ENCODE data around the gene CALY.
A peak's percentile ranks its signal among the peaks of the same experiment; 100 is the strongest.

The CALY gene

DNA sequence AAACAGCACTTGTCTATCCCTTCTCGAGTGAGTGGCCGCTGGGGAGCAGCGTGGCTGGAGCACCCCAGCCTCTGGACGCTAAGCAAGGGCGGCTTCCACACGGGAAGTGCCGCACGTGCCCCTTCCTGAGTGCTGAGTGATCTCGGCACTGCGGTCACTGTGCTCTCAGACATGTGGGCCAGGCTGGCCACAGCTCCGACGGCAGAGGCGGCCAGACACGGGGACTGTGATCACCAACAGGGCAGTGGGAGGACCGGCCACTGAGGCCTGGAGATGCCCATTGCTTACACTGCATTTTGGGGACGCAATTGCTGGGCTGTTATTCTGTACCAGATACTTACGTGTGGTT, 29.4 kb upstream of the CALY start:
- no peak for DNase-seq

DNA sequence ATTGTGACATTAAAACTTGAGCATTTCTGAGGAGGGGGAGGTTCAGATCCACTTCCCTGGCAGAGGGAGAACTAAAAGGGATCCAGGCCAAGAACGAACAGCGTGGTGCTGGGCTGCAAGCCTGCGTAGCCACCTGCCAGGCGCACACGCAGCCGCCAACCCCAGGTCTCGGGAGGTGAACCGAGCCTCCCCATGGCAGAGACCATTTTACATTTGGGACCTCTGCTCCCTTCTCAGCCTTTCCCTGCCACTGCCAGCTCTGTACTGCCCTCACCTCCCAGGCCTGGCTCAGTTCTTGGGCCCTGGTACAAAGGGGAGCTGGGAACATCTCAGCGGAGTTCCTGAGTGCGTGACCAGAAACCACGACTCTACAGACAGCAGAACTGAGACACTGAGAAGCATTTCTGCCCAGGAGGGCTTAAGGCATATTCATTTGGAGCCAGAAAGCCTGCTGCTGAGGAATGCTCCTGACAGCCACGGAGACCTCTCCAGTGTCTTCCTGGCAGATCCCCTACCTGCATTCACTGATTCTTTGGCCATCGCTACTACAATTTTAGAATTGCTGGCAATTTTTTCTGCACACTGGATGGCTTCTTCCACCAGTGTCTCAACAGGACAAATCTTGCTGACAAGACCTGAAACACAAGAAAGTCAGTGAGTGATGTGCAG, 28.9 kb upstream of the CALY start:
- DNase-seq, result no peak

DNA sequence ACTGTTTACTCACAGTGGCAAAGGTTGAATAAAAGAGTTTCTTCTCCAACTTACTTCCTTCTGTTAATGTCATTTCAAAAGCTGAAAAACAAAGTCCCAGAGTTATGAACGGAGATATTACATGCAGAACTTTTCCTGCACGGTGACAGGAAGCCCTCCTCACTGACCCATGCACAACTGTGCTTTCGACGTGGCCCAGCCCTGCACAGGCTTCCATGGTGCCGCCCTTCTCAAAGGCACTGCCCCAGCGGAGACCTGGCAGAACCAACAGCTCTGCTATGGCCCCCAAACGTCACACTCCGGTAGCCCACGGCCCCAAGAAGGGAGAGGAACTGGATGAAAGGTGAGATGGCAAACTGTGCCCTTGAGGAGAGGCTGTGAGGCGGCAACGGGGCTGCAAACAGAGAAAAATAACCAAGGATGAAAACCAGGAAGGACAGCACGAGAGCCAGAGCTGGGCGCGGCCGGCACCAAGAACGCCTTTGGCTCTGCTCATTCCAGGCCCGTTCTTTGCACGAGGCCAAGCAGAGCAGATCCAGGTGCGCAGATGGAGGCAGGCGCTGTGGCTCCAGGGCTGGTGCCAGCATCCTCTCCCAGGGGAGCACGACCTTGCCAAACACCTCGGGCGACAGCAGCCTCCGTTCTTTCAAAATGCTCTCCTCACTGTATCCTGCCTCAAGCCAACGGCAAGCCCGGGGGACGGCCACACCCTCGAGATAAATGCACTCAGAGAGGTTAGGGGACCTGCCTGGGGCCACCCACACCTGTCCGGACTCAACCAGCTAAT, 28.1 kb upstream of the CALY start:
- no peak for DNase-seq

DNA sequence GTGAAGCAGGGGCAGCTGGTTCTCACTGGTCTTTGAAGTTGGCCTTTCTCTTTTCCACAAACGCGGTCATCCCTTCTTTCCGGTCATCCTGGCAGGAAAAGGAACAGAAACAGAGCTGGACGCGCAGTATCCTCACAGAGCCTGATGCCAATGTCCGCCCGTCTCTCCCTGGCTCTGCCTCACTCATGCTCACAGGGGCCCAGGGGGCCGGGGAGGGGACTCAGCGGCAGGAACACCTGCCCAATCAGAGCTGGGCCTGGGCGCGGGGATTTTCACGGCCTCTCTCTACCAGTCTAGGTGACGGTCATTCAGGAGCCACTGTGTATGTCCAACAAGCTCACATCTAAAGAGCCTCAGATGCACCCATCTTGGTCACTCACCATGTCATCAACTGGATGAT, 26.1 kb upstream of the CALY start:
- DNase-seq, result no peak

DNA sequence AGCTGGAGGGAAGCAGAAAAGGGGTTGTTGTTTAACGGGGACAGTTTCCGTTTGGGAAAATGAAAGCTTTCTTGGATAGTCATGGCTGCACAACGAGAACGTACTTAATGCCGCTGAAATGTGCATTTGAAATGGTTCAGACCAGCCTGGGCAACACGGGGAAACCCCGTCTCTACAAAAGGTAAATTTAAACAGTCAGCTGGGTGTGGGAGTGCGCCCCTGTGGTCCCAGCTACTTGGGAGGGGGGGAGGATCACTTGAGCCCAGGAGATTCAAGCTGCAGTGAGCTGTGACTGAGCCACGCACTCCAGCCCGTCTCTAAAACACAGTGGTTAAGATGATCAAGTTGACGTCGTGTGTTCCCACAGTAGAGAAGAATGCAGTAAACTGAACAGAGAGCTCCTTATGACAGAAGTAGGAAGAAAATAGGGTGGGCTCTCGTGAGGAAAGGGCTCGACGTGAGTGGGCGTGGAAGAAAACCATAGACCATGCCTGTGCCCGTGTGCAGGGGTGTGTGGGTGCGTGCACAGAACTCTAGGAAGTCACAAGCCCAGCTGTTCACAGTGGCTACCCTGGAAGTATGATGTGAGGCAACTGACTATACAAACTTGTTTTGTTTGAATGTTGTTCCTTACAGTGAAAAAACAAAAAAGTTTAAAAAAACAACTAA, 25.2 kb upstream of the CALY start:
- no peak for DNase-seq

DNA sequence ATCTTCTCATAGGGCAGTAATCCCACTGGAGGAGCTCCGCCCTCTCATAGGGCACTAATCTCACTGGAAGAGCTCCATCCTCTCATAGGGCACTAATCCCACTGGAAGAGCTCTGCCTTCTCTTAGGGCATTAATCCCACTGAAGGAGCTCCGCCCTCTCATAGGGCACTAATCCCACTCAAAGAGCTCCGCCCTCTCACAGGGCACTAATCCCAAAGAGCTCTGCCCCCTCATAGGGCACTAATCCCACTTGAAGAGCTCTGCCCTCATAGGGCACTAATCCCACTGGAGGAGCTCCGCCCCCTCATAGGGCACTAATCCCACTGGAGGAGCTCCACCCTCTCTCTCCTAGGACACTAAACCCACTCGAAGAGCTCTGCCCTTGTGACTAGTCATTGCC, 24.5 kb upstream of the CALY start:
- DNase-seq, result no peak

DNA sequence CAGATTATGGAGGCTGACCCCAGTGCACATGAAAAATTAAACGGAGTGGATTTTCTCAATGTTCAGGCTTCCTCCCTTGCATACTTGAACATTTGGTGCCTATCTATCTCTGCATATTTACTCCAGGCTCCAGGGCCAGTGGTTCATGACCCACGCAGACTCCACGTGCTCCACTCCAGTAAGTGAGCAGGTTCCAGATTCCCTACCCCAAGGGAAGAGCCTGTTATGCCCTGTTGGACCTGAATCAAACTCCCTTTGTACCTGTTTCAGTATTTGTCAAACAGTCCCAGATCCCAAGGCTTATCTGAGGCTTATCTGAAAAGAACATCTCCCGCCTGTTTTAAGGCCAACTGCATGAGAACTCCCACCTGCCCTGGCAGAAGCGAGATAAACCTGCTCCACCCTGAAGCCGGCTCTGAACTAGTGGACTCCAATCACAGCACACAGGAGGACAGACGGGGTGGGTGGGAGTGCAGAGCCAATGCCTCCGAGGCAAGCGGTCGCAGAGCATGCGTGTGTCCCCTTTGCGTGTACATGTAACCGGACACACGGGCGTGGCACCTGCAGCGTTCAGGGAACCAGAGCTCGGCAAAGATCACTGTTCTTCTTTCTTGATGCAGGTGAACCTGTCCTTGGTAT, 23.4 kb upstream of the CALY start:
- no peak for DNase-seq

DNA sequence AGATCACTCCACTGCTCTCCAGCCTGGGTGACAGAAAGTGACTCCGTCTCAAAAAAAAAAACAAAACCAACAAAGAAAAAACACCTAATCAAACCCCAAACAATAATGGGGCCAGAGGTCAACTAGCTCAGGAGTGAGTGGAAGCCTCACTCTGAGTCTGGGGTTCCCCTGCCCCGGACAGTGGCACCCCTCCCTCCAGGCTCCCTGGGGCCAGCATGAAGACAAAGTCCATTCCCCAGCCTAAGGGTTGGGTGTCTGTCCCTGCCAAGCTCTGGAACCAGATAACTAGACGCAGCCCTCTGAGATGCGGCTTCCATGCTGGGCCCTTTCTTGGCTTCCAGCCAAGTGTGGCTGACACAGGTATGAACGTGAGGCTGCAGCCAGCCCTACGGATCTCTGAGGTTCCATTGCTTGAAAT, 22.9 kb upstream of the CALY start:
- peak in 2 of 5 experiments; percentile 24 to 25 for DNase-seq

DNA sequence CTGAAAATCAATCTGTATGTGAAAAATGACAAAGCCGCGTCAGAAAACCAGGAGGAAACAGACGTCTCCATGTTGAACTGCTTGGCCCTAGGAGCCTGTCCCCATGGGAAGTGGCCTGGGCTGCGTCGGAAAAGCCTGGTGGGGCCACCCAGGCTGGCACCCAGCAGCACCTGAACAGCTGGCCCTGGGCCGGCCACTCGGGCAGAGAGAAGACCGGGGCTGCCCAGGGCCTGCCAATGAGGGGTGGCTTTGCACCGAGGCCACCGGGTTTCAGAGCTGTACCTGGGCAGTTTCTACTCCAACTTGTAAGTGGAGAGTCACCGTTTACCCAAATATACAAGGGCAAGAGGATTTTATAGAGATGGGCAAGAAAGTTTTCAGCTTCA, 22.2 kb upstream of the CALY start:
- DNase-seq, result no peak

DNA sequence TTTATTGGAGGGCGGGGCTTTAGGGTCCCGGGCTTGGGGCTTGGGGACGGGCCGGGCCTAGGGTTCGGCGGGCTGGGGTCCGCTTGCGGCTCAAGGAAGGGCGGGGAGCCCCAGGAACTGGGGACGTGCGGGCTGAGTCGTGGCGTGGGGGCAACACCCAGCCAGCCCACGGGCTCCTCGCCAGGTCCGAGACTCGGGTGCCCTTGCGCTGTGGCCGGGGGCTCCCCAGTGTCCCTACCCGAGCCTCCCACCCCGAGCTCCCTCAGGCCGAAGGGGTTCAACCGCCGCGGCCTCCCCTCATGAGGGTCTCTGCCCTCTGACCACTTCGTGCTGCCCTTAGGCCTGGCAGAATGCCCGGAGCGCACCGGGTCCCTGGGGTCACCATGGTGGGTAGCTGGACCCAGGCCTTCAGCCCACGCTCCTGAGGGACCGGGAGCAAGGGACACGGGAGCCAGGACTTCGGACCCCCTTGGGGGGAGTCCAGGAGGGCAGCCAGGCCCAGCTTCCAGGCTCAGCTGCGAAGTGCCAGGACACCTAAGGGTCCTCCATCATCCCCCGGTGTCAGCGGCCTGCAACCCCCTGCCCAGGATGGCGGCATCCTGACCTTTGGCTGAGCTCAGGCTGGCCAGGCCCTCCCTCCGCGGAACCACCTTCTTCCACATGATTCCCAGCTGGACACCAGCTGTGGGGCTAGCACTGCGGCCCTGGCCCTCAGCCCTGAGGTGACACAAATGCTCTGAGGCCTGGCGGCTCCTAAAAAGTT, 21.6 kb upstream of the CALY start:
- no peak for DNase-seq

DNA sequence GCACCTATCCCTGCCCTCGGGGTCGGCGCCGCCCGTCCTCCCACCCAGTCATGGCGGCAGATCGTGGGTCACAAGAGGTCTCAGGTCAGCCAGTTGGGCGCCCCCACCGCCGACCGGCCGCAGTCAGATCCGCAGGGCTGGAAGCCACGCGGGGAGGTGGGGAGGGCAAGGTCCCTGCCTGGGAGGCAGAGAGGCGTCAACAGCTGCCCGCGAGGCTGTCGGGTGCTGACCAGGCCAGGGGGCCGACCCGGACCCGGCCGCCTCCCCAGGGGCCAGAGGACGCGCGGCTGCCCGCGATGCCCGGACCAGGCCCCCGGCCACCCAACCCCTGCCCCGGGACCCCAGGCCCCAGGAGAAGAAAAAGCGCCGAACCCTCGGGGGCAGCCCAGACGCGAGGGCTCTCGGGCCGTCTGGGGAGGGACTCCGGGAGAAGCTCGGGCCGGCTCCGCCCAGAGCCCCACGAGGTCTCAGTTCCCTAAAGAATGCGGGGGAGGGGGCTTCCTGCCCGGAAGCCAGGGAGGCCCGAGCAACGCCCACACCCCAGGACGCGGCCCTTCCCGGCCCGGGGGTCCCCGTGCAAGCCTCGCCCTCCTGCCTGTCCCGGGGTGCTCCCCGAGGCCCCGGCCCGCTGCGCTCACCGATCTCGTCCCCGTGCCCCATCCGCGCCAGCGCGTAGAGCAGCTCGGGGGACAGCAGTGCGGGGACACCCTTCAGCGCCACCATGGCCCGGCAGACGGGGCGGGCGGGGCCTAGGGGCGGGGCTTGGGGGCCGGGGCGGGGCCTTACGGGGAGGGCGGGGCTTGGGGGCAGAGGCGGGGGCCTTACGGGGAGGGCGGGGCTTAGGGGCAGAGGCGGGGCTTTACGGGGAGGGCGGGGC, 20.8 kb upstream of the CALY start, which contains the start of gene FUOM:
Gene FUOM, minus strand, starts transcription at position 735 of the 877 bp plus-strand sequence. Its CDS starts 12 bp downstream, at position 723.
- DNase-seq, result peak; percentile 52 to 72 (median 62)

DNA sequence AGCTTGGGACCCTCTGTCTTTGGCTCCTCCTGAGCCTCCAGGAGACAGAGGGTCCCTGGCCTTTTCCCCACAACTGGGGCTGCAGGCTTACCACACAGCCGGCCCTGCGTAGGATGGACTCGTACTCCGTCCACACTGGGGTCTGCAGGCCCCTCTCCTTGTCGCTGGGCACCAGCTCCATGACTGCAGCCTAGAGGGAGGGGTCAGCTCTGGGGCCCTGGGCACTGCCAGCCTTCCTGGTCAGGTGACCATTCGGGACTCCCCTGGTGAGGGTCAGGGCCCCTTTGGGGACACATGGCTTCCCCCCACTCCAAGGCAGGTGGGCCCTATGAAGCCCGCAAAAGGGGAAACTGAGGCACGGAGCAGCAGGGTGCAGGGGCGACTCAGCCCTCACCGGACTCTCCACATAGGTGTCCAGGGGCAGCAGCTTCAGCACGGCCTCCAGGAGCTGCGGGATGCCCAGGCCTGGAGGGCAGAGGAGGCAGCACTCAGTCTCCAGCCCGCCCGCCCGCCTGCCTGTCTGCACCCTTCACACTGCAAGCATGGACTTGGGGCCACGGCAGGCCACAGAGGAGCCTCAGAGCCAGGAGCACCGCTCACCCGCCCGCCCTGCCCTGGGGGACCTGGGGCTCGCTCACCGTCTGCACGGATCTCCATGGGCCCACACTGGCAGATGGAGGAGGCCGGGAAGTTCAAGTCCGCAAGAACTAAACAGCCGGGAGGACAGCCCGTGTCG, 20.0 kb upstream of the CALY start:
- no peak for DNase-seq

DNA sequence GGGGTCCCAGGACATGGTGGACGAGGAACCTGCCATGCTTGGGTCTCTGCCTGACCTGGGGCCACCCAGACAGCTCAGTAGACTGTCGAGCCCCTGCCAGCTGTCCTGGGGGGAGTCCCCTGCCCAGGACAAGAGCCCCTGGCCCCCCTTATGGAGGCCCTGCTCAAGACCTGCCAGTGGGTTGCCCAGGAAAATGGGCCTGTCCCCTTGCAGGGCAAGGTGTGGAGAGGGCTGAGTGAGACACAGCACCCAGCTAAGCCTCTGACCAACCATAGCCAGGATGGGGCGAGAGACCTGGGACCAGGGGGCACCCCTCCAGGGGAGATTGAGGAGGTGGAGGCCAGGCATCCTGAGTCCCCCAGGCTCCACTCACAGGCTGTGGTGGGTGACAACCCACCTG, 19.3 kb upstream of the CALY start:
- DNase-seq, result no peak

DNA sequence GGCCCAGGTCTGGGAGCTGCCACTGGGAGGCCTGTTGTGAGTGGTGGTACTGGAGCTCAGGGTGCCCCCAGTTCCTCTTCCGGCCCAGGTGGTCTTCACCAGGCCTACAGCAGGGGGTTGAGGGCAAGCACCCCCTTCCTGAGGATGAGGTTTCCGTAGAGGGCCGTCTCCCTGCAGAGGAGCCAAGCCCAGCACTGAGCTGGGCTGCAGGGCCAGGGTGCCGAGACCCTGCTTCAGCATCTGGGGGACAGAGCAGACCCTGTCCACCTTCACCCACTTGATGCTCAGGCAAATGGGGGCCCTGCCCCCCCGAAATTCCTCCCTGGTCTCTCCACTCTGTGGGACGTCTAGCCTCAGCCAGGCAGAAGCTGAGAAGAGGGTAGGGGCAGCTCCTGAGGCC, 18.6 kb upstream of the CALY start:
- DNase-seq, result no peak

DNA sequence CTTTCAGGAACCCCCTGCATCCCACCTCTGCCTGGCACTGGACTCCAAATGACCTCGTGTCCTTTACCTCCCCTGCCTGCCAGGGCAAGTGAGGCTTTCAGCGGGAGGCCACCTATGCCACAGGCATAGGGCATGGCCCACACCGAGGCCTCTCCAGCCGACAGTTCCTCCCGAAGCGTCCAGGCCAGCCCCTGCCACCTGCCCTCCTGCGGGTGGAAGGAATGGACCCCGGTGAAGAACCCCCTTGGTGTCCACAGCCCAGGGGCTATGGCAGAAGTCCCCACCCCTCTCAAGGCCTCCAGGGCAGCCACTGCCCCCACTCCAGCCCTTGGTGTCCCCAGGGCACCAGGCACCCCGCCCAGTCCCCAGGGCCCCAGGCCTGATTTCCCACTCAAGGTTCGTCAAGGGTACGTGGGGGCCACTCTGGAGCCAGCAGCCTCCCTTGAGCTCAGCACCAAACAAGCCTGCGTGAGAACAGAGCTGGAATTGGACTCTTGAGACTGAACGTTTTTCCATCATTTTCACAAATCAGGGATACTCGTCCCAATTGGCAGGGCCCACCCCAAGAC, 18.1 kb upstream of the CALY start:
- no peak for DNase-seq

DNA sequence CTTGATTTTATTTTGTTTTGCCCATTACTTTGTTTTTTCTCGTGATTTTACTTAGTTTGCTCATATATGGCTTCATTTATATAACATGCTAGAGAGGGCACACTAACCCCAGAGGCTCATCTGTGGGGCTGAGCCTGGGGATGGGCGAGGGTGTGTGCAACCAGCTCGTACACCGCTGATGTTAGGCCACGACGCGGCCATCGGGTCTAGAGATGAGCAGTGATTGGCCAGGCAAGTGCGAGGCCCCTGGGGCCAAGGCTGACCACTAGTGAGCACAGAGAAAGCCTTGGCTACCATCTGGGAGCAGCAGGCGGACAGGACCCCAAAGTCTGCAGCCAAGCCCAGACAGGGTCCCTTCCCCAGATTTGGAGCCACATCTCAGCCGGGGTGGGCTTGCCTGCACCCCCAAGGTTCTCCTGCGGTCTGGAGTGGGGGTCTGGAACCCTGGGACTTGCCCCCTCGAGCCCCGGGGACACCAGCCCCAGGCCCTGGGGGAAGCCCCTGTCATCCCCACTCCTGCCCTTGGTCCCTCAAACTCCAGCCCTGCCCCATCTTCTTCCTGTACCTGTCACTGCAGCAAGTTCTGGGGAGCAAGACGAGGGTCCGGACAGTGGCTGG, 17.4 kb upstream of the CALY start:
- no peak for DNase-seq

DNA sequence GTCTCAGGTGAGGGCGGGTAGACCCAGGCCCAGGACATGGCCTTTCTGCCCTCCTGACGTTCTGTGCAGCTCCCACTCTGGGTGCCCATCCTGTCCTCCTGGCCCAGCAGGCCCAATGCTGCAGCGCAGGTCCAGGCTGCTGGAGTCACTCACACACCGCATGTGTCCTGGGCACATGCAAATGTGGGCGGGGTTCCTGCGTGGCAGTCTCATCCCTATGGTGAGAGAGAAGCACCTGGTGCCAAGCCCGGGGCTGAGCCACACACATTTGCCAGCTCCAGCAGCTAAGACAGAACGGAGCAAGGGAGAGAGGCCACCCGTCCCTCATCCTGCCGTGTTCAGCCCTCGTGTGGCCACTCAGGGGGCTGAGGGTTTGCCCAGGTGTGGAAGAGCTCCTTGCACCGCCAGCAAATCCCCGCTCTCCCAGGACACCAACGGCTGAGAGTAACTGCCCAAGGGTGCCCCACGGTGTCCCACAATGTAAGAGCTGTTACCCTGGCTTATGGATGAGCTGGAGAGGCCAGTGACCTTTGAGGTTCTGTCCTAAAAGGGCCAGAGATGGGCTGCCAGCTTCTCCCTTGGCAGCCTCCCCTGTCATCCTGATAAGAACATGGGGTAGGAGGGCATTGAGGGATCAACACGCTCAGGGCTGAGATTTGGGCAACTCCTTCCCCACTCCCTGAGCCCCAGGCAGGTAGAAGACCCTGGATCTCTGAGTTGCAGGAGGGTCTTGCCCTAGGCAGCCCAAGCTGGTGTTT, 16.7 kb upstream of the CALY start:
- DNase-seq, result no peak

DNA sequence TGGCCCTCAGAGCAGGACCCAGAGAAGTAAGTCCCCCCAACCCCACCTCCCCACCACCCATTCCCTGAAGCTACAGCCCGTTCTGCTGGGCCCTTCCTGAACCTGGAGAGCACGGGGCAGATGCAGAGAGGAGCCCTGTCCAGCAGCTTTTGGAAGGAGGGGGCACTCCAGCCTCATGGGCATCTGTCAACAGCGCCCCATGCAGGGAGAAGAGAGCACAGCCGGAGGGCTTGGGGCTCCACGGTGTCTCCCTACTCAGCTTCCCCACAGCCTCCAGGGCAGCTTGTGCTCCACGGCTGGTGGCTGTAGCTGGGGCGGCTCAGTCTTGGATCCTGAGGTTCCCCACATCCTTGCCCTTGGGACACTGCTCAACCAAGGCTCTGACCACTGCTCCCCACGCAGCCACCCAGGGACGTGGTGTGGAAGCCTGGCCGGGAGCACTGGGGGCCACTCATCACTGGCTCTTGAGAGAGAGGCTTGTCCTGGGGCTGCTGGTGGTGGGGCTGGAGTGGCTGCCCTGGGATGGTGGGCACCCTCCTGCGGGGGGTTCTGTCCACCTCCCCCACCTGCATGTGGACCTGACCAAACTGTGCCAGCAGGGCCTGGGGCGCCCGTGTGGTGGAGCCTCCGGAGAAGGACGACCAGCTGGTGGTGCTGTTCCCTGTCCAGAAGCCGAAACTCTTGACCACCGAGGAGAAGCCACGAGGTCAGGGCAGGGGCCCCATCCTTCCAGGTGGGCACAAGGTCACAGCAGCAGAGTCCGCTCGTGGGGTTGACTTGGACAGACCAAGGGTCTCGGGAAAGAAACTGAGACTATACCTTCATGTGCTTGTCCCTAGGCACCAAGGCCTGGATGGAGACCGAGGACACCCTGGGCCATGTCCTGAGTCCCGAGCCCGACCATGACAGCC, 15.0 kb upstream of the CALY start:
- DNase-seq, result no peak

All from T-helper 2 cell (primary cell).